GM12874 (cell line): Measurements from ENCODE around the gene FIBCD1.

ENCODE experiments used
- CTCF ChIP-seq: IDR thresholded peaks from 2 replicates; pipeline ENCODE4 v1.5.1; 2011; ENCODE audit warnings: low read depth, mild to moderate bottlenecking, control low read depth, low read length, moderate library complexity; ENCODE audit not compliant: insufficient read depth

Gene FIBCD1

DNA sequence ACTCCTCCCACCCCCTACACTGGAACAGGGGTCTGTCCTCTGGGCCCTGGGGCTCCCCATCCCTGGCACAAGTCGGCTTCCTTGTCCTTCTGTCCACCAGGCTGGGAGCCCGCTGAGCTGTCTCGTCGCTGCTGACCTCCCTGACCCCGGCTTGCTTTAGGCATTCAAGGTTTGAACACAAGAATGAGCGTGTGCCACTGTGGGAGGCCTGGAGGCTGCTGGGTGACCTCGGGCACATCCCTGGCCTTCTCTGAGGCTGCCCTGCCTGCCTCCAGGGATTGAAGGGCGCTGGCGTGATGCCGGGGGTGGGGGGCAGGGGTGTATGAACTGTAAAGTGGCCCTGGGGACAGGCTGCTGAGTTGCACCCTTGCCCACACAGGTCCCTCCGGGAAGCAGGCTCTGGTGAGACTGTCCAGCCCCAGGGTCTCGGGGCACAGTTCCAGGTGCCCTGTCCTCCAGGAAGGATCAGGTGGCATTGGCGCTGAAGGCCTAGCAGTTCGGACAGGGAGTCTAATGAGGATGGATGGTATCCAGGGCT lies 18.2 kb downstream of the FIBCD1 start:
- no peak for TF ChIP-seq CTCF

- no peak for TF ChIP-seq CTCF
These were observed 18.8 kb downstream of the FIBCD1 start for GRCh38 chr9:130920233-130920632.

- no peak for TF ChIP-seq CTCF
These were observed 19.4 kb downstream of the FIBCD1 start for GRCh38 chr9:130919559-130920145.

DNA sequence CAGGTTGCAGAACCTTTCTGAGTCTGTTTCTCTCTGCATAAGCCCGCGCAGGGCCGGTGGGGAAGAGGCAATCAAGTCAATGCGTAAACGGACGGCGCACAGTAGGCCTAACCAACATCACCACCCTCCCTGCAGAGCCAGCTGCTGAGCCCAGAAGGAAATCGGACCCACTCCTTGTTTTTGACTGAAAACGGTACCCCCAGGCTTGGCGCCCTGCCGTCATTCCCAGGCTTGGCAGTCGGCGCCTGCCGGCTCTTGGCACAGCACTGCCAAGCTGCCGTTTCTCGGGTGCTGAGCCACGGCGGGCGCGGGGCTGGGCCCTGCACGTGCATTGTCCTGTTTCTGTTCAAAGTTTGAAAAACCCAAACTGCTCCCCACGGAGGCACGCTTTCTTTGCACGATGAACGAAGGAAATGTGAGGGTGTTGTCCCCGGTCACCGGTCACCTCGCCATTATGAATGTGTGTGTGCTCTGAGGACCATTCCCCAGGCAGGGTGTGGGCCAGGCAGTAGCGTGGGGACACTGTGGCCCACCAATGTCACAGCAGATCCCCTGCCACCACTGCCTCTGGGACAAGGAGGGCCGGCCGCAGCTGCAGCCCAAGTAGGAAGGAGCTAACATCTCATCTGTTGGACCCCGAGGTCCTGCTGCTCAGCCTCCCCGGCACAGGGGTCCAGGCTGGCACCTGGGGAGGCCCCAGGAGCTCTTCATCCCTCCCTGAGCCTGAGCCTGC lies 20.1 kb downstream of the FIBCD1 start:
- TF ChIP-seq CTCF, result no peak

GRCh38 chr9:130918101-130918825 lies 20.8 kb downstream of the FIBCD1 start:
- TF ChIP-seq CTCF, result no peak

GRCh38 chr9:130917168-130917960 lies 21.7 kb downstream of the FIBCD1 start:
- no peak for TF ChIP-seq CTCF

DNA sequence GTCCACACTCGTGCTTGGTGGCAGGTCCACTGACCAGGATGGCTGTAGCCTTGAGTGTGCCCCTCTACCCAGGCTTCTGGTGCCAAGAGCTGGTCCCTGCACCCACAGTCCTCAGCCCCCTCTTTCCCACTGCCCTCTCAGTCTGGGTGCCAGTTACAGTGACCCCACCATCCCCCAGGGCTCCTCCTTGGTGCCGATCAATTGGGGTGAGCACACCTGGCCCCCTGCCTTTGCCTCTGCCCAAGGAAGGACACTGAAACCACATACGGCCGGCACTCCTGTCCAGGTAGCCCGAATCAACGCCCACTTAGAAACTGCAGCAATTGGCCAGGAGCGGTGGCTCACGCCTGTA lies 24.0 kb downstream of the FIBCD1 start:
- no peak for TF ChIP-seq CTCF
